Loucy (cell line): ENCODE results near the gene CNTN5.

Source experiments
- H2AFZ ChIP-seq: fragments of 200-600 bp; sonication (generic); 2 replicates; pipeline ENCODE4 v1.6.0; 2016; ENCODE audit warnings: antibody characterized with exemption, mild to moderate bottlenecking, low read length, moderate library complexity
- H3F3A ChIP-seq: fragments of 200-600 bp; 2 replicates; pipeline ENCODE4 v1.6.0; 2016; ENCODE audit warnings: antibody characterized with exemption, low read depth, mild to moderate bottlenecking
- H3K27me3 ChIP-seq: fragments of 200-600 bp; sonication (generic); 2 replicates; pipeline ENCODE4 v1.6.1; 2014; ENCODE audit warnings: low read length, mild to moderate bottlenecking; ENCODE audit not compliant: insufficient read depth, poor library complexity, severe bottlenecking
- H3K36me3 ChIP-seq: fragments of 200-600 bp; sonication (generic); 2 replicates; pipeline ENCODE4 v1.6.1; 2016; ENCODE audit warnings: low read length; ENCODE audit not compliant: insufficient read depth
- H3K4me1 ChIP-seq: fragments of 200-600 bp; sonication (generic); 2 replicates; pipeline ENCODE4 v1.5.1; 2014; ENCODE audit warnings: low read length, mild to moderate bottlenecking; ENCODE audit not compliant: insufficient read depth, poor library complexity, severe bottlenecking
- H3K4me2 ChIP-seq: fragments of 200-600 bp; sonication (generic); 2 replicates; pipeline ENCODE4 v1.6.0; 2014; ENCODE audit warnings: antibody characterized with exemption, low read length, low read depth, mild to moderate bottlenecking; ENCODE audit not compliant: poor library complexity, severe bottlenecking
- H3K4me3 ChIP-seq: fragments of 200-600 bp; sonication (generic); 2 replicates; pipeline ENCODE4 v1.5.1; 2014; ENCODE audit warnings: low read length, mild to moderate bottlenecking, mixed read lengths; ENCODE audit not compliant: poor library complexity, severe bottlenecking
- H3K79me2 ChIP-seq: fragments of 200-600 bp; sonication (generic); 2 replicates; pipeline ENCODE4 v1.6.1; 2014; ENCODE audit warnings: low read length; ENCODE audit not compliant: insufficient read depth
- H3K9ac ChIP-seq: fragments of 200-600 bp; sonication (generic); 2 replicates; pipeline ENCODE4 v1.6.0; 2014; ENCODE audit warnings: mild to moderate bottlenecking, low read depth, low read length, moderate library complexity; ENCODE audit not compliant: poor library complexity, severe bottlenecking
- H3K9me2 ChIP-seq: fragments of 200-600 bp; sonication (generic); replicated peaks from 2 replicates; pipeline ENCODE4 v1.6.1; 2016; ENCODE audit warnings: low read depth, low read length, mixed read lengths
- H3K9me3 ChIP-seq: fragments of 200-600 bp; sonication (generic); 2 replicates; pipeline ENCODE4 v1.6.1; 2014; ENCODE audit warnings: mild to moderate bottlenecking, antibody characterized with exemption, low read length, low read depth; ENCODE audit not compliant: insufficient read depth
- H4K20me1 ChIP-seq: fragments of 200-600 bp; sonication (generic); 2 replicates; pipeline ENCODE4 v1.6.0; 2014; ENCODE audit warnings: antibody characterized with exemption, low read length, mild to moderate bottlenecking; ENCODE audit not compliant: insufficient read depth, poor library complexity, severe bottlenecking
- CTCF ChIP-seq: fragments of 200-600 bp; sonication (generic); conservative IDR thresholded peaks from 2 replicates; pipeline ENCODE4 v1.5.1; 2014; ENCODE audit warnings: mild to moderate bottlenecking, antibody characterized with exemption, low read length
- EZH2phosphoT487 ChIP-seq: fragments of 200-600 bp; IDR thresholded peaks from 2 replicates; pipeline ENCODE4 v1.6.1; 2018; ENCODE audit warnings: antibody characterized with exemption, mild to moderate bottlenecking, moderate library complexity, borderline replicate concordance

The CNTN5 gene

GRCh38 chr11:99065121-99065520 is 44.4 kb downstream of the CNTN5 start:
- H3K4me3 ChIP-seq, result no peak overlapping the region
- no peaks in the 10 kb centered on the region for H3K9me2 ChIP-seq
- H3K9ac ChIP-seq, result no peak overlapping the region
- no peaks in the 10 kb centered on the region for H3K36me3 ChIP-seq
- H3K4me2 ChIP-seq, result no peak overlapping the region
- no peaks in the 10 kb centered on the region for H3K9me3 ChIP-seq
- no peaks in the 10 kb centered on the region for H3K4me1 ChIP-seq
- H2AFZ ChIP-seq, result no peak overlapping the region
- H3K79me2 ChIP-seq, result no peaks in the 10 kb centered on the region
- TF ChIP-seq CTCF, result no peak
- TF ChIP-seq EZH2phosphoT487, result no peak
- no peaks in the 10 kb centered on the region for H3K27me3 ChIP-seq
- no peaks in the 10 kb centered on the region for H3F3A ChIP-seq
- no peaks in the 10 kb centered on the region for H4K20me1 ChIP-seq

GRCh38 chr11:99066618-99067317 is 46.0 kb downstream of the CNTN5 start:
- Histone ChIP-seq H3K4me3 (no peak overlapping the region), H3K27me3 (no peaks in the 10 kb centered on the region), H3F3A (no peaks in the 10 kb centered on the region), H3K9ac (no peak overlapping the region), H3K9me2 (no peaks in the 10 kb centered on the region), H3K9me3 (no peaks in the 10 kb centered on the region), H3K4me2 (no peak overlapping the region), H4K20me1 (no peaks in the 10 kb centered on the region), H3K79me2 (no peaks in the 10 kb centered on the region), H2AFZ (no peak overlapping the region), H3K4me1 (no peaks in the 10 kb centered on the region), H3K36me3 (no peaks in the 10 kb centered on the region)
- no peak for TF ChIP-seq EZH2phosphoT487
- no peak for TF ChIP-seq CTCF

DNA sequence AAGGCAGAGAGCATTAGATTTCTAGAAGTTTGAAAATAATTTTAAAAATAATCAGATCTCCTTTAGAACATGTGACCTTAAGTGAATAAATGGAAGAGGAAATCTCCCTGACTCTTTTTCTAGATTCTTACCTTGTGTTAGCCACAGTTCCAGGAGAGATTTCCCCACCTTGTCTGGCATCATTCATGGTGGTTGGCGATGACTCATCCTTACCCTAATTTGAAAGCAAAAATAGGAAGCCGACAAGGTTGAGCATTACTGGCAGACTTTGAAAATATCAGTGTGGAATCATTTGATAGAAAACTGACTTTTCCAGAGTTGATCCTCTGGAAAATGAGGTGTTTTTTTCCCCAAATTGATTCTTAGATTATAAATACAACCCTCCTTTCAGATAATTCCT is 48.1 kb downstream of the CNTN5 start:
- no peaks in the 10 kb centered on the region for H3K27me3 ChIP-seq
- H3K9me2 ChIP-seq, result no peaks in the 10 kb centered on the region
- H3F3A ChIP-seq, result no peaks in the 10 kb centered on the region
- no peaks in the 10 kb centered on the region for H3K36me3 ChIP-seq
- H3K4me1 ChIP-seq, result no peaks in the 10 kb centered on the region
- no peaks in the 10 kb centered on the region for H3K9me3 ChIP-seq
- no peak for TF ChIP-seq EZH2phosphoT487
- no peak for TF ChIP-seq CTCF
- H4K20me1 ChIP-seq, result no peaks in the 10 kb centered on the region
- no peaks in the 10 kb centered on the region for H3K79me2 ChIP-seq
- no peak overlapping the region for H3K4me3 ChIP-seq
- no peak overlapping the region for H2AFZ ChIP-seq
- no peak overlapping the region for H3K9ac ChIP-seq
- no peak overlapping the region for H3K4me2 ChIP-seq
